HTERT RPE-1 (cell line): Measurements from ENCODE around the gene IFNGR1.

Experiments
- in situ Hi-C: fragments of 300-500 bp; cut with MboI; formaldehyde crosslinking; loops from 4 replicates; pipeline ENCODE4 v1.14.3; 2020; ENCODE audit warnings: low sequenced_read_pairs

The IFNGR1 gene

GRCh38 chr6:137156650-137157049 is 62.5 kb downstream of the IFNGR1 start:
- in situ Hi-C loops, result no loop called here

- in situ Hi-C loops, result no loop called here
These were observed 63.4 kb downstream of the IFNGR1 start for GRCh38 chr6:137155830-137156229.

- in situ Hi-C loops, result no loop called here
These were observed 69.1 kb downstream of the IFNGR1 start for GRCh38 chr6:137150072-137150471.

GRCh38 chr6:137149035-137149393 is 70.2 kb downstream of the IFNGR1 start:
- in situ Hi-C loops, result no loop called here

GRCh38 chr6:137148306-137149034 is 70.7 kb downstream of the IFNGR1 start:
- in situ Hi-C loops, result no loop called here
